SKM-1 (cell line): ENCODE measurements around the gene CDC42EP5.
"Not testable (repeated sequence)": the region's sequence is repeated elsewhere in the genome, so short reads cannot be mapped to it uniquely, and the experiment has no call there.

Experiments
- DNase-seq: peaks from one replicate; lab custom pipeline; 2025; ENCODE audit not compliant: unreplicated experiment; lab: John Stamatoyannopoulos, UW

CDC42EP5 gene

GRCh38 chr19:54473071-54473891 lies at the start of gene CDC42EP5:
Gene CDC42EP5 (minus strand): TSS chr19:54473296. CDS start chr19:54465547, 7,749 bp downstream.
- no peak for DNase-seq

- DNase-seq = no peak
These were observed 48.9 kb upstream of the CDC42EP5 start for GRCh38 chr19:54521860-54522513.

- DNase-seq = no peak
These were observed 48.1 kb upstream of the CDC42EP5 start for GRCh38 chr19:54521022-54521859.

GRCh38 chr19:54518844-54519243 lies 45.7 kb upstream of the CDC42EP5 start:
- DNase-seq = no peak

GRCh38 chr19:54517483-54517882 lies 44.4 kb upstream of the CDC42EP5 start:
- DNase-seq = no peak

GRCh38 chr19:54515156-54515555 lies 42.1 kb upstream of the CDC42EP5 start:
- DNase-seq = no peak

- DNase-seq = not testable (repeated sequence)
These were observed 36.3 kb upstream of the CDC42EP5 start for GRCh38 chr19:54509200-54509940.

GRCh38 chr19:54508487-54508886 lies 35.4 kb upstream of the CDC42EP5 start:
- not testable (repeated sequence) for DNase-seq

- DNase-seq = no peak
These were observed 34.7 kb upstream of the CDC42EP5 start for GRCh38 chr19:54507824-54508223.

- DNase-seq = not testable (repeated sequence)
These were observed 34.1 kb upstream of the CDC42EP5 start for GRCh38 chr19:54507038-54507717.

- DNase-seq = no peak
These were observed 33.0 kb upstream of the CDC42EP5 start for GRCh38 chr19:54506079-54506478.

- not testable (repeated sequence) for DNase-seq
These were observed 32.4 kb upstream of the CDC42EP5 start for GRCh38 chr19:54505542-54505941.

- no peak for DNase-seq
These were observed 29.5 kb upstream of the CDC42EP5 start, which contains the start of gene LAIR2 for GRCh38 chr19:54502518-54503048. Gene LAIR2 (plus strand): TSS chr19:54502831. CDS start chr19:54502919, 88 bp downstream.

GRCh38 chr19:54498451-54498772 lies 25.3 kb upstream of the CDC42EP5 start:
- DNase-seq = not testable (repeated sequence)

- DNase-seq = not testable (repeated sequence)
These were observed 24.8 kb upstream of the CDC42EP5 start for GRCh38 chr19:54497747-54498450.

- DNase-seq = not testable (repeated sequence)
These were observed 22.2 kb upstream of the CDC42EP5 start for GRCh38 chr19:54495284-54495683.

GRCh38 chr19:54493967-54494585 lies 21.0 kb upstream of the CDC42EP5 start:
- DNase-seq = no peak

GRCh38 chr19:54493056-54493455 lies 20.0 kb upstream of the CDC42EP5 start:
- DNase-seq = not testable (repeated sequence)

GRCh38 chr19:54492568-54492967 lies 19.5 kb upstream of the CDC42EP5 start:
- no peak for DNase-seq
